ENCODE results near the gene PAGE3.

Gene PAGE3, protein sequence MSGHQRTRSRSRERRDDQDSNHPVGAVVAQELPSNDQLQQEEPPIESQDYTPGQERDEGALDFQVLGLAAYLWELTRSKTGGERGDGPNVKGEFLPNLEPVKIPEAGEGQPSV

DNA sequence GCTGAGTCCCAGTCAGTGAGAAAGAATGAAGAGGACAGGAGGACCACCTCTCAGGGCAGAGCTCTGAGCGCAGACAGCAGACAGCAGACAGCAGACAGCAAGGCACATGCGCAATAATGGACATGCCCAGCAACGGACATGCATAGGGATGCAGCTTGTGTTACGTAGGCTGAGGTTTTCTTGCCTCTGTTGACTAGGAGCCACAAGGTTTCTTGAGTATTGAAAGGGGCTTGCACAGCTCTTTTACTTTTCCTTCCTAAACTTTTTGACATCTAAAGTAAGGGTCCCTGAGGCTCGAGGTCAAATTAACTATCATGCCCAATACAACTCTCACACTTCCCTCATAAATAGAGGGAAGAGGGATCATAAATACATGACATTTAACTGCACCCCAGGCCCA, at the start of gene PAGE3:
TSS of gene PAGE3 (minus strand) at position 101 of the 400 bp plus-strand sequence. CDS start 1,013 bp downstream, outside the sequence.
- no peak for DNase-seq

DNA sequence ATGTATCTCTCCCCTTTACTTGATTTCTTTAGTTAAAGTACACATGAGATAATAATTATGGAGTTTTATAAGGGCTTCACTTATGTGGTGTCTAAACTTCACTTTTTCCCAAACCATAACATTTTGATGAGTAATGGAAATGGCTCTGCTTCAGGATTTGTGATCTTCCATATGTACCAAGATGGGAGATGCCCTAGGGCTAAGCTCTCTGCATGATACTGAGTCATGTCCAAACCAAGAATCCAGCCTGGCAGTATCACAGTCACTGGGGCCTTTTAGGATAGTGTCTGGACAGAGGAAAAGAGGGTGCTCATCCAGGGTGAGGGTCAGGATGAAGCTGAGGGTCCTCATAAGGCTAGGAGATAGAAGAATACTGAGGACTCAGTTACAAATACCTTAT, 47.9 kb upstream of the PAGE3 start:
- no peak for DNase-seq

DNA sequence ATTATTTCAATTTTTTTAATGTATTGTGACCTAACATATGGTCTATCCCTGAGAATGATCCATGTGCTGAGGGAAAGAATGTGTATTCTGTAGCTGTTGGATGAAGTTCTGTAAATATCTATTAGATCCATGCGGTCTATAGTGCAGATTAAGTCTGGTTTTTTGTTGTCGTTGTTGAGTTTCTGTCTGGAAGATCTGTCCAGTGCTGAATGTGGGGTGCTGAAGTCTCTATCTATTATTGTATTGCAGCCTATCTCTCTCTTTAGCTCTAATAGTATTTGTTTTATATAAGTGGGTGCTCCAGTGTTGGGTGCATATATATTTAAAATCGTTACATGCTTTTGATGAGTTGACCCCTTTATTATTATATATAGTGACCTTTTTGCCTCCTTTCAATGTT, 26.2 kb upstream of the PAGE3 start:
- DNase-seq = no peak

DNA sequence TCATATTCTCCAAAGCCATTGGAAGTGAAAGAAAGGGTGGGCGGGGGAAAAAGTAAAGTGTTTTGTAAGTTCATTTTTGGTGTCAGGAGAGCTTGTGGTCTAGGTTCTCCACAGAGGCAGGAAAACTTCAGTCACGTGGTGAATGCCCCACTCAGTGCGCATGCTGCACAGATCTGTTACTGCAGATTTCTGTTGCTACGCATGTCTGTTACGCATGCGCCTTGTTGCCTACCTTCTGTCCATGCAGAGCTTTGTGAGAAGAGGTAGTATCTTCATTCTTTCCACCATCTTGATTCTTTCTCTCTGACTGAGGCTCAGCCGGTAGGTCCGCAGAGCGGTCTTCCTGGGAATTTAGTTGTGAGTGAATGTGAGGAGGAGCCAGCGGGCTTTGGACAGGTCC, 15.1 kb upstream of the PAGE3 start:
- DNase-seq = no peak

DNA sequence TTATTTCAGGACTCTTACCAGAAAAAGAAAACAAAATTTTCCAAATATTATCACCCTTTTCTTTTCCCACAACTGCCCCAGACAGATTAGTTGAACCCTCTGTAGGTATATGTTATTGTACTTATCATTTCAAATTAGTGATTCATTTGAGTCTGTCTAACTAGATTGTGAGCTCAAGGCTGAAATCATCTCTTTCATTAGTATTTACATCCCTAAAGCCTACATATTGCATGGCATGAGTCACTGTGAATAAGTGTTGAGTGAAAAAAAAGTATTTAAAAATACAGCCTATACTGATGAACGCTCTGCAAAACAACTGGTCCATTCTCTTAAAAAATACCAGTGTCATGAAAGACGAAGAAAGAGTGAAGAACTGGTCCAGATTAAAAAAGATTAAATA, 3.9 kb downstream of the PAGE3 start:
- no peak for DNase-seq

DNA sequence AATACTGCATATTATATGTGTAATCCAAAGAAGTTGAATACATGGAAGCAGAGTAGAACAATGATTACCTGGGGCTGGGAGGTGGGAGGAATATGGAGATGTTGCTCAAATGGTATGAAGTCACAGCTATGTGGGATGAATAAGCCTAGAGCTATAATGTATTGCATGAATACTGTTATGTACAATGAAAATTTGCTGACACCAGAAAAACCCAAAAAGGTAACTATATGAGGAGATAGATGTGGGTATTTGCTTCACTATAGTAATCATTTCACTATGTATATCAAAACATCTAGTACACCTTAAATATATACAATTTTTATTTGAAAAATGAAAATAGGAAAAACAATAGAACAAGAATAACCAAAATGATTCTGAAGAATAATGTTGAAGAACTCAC, 11.2 kb downstream of the PAGE3 start:
- no peak for DNase-seq

DNA sequence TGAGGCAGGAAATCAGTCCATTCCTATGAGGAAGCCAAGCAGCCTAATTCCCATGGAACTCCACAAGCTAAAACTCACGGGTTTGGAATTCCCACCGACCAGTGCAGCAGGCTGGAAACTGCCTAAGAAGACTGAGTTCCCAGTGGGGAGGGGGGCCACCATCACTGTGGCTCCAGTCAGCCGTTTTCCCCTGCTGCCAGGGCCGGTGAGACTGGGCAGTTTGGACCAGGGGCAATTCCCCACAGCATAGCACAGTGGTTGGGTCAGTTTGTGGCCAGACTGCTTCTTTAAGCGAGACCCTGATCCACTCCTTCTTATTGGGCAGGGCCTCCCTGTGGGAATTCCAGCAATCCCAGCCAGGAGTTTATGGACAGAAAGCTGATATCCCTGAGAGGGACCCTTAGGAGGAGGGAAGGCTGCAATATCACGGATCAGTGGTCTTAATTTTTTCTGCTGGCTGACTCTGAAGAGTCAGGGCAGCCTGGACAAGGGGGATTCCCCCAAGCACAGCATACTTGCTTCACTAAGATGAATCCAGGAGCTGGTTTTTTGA, 23.9 kb downstream of the PAGE3 start:
- no peak for DNase-seq

DNA sequence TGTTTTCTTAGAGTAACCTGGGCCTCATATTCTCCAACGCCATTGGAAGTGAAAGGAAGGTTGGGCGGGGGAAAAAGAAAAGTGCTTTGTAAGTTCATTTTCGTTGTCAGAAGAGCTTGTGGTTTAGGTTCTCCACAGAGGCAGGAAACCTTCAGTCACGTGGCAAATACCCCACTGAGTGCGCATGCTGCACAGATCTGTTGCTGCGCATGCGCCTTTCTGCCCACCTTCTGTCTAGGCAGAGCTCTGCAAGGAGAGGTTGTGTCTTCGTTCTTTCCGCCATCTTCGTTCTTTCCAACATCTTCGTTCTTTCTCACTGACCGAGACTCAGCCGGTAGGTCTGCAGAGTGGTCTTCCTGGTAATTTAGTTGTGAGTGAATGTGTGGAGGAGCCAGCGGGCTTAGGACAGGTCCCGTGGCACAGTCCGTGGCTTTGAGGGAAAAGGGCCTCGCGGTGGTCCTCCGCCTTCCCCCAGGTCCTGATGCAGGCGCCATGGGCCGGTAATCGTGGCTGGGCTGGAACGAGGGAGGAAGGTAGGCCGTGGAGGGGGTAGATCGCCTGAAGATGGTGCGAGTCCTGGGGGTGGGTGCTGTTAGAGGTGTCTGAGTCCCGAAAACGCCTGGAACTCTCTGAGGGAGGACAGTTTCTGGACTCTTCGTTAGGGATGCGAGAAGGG, 44.5 kb downstream of the PAGE3 start, which contains the start of gene PAGE5:
TSS of gene PAGE5 (plus strand) at position 228 of the 676 bp plus-strand sequence. CDS start 1,037 bp downstream, outside the sequence.
- DNase-seq = no peak

DNA sequence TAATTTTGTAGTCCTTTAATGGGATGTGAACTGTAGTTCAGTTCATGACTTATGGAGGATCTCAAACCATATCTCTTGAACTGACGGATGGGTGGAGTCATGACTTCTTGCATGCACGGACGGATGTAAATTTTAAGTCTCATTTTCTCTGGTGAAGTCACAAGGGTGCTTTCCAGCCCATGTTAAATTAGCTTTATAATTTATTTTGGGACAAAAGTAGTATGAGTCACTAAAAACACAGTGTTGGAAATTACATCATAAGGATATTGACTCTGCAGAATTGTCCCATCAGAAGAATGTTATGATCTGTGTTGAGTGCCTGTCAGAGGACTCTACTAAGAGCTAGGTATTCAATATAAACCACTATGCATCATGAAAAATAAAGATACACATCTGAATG, 51.3 kb downstream of the PAGE3 start:
- no peak for DNase-seq

DNA sequence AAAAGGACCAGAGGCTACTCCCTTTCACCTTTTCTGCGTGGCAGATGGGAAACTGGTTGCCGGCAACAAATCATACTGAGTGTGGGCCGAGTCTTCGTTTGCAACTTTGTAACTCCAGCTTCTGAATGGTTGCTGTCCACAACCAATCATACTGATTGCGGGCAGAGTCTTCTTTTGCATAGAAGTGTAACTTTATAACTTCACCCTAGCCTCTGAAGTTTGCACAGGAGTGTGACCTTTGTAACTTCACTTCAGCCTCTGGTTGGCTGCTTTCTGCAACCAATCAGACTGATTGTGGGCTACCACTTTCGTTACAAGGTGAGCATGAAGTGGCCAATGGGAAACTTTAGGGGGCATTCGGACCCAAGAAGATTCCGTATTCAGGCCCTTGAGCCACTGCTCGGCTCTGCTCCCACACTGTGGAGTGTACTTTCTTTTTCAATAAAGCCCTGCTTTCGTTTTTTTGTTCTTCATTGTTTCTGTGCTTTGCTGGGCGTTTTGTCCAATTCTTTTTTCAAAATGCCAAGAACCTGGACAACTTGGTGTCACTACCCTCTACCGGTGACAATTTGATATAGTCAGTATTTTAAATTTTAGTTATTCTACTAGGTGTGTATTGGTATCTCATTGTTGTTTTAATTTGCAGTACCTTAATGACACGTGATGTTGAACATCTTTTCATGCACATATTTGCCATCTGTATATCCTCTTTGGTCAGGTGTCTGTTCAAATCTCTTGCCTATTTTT, 53.6 kb downstream of the PAGE3 start:
- DNase-seq = no peak

Data from SHP77 treated with DMSO at 0.1 percent for 48 hours (cell line).